Neural progenitor cell (in vitro differentiated cells): ENCODE data around the gene MVK. TPM values are rescaled to one million over a fixed set of nuclear protein-coding genes. Genes with fewer than 3 reads are reported as not detected.

Experiments used
- DNase-seq: peaks from one replicate; pipeline ENCODE4 v3.0.0-alpha.2; 2016; ENCODE audit warnings: low spot score
- H2AFZ ChIP-seq: fragments of 200-600 bp; sonication (generic); replicated peaks from 2 replicates; pipeline ENCODE4 v1.6.1; 2016; ENCODE audit warnings: antibody characterized with exemption
- H3F3A ChIP-seq: fragments of 200-600 bp; sonication (generic); 2 replicates; pipeline ENCODE4 v1.6.1; 2016; ENCODE audit warnings: antibody characterized with exemption, low read depth
- H3K27ac ChIP-seq: fragments of 200-600 bp; sonication (generic); 2 replicates; pipeline ENCODE4 v1.5.1; 2016; ENCODE audit warnings: mild to moderate bottlenecking
- H3K27me3 ChIP-seq: fragments of 200-600 bp; sonication (generic); 2 replicates; pipeline ENCODE4 v1.6.1; 2016; ENCODE audit warnings: mild to moderate bottlenecking, moderate library complexity
- H3K36me3 ChIP-seq: fragments of 200-600 bp; sonication (generic); 2 replicates; pipeline ENCODE4 v1.5.1; 2016
- H3K4me1 ChIP-seq: fragments of 200-600 bp; sonication (generic); 2 replicates; pipeline ENCODE4 v1.6.1; 2016; ENCODE audit warnings: mixed run types
- H3K4me2 ChIP-seq: fragments of 200-600 bp; sonication (generic); 2 replicates; pipeline ENCODE4 v1.6.1; 2016
- H3K4me3 ChIP-seq: fragments of 200-600 bp; sonication (generic); 2 replicates; pipeline ENCODE4 v1.5.1; 2016
- H3K79me2 ChIP-seq: fragments of 200-600 bp; sonication (generic); 2 replicates; pipeline ENCODE4 v1.6.1; 2016; ENCODE audit warnings: low read depth
- H3K9ac ChIP-seq: fragments of 200-600 bp; sonication (generic); 2 replicates; pipeline ENCODE4 v1.6.1; 2016
- H3K9me3 ChIP-seq: fragments of 200-600 bp; sonication (generic); 2 replicates; pipeline ENCODE4 v1.5.1; 2016; ENCODE audit warnings: low read depth
- H4K20me1 ChIP-seq: fragments of 200-600 bp; sonication (generic); 2 replicates; pipeline ENCODE4 v1.6.1; 2016; ENCODE audit warnings: low read depth
- H3K27ac Mint-ChIP-seq: 3 replicates; pipeline ENCODE4 v1.8.0; 2021; ENCODE audit warnings: mixed read lengths
- H3K27me3 Mint-ChIP-seq: 2 replicates; pipeline ENCODE4 v1.8.0; 2022; ENCODE audit warnings: low read depth, mild to moderate bottlenecking, inconsistent platforms, moderate library complexity, mixed read lengths; ENCODE audit not compliant: insufficient read depth
- H3K36me3 Mint-ChIP-seq: 3 replicates; pipeline ENCODE4 v1.8.0; 2021; ENCODE audit warnings: mixed read lengths
- H3K4me1 Mint-ChIP-seq: 3 replicates; pipeline ENCODE4 v1.8.0; 2021; ENCODE audit warnings: mixed read lengths
- H3K4me3 Mint-ChIP-seq: 3 replicates; pipeline ENCODE4 v1.8.0; 2021; ENCODE audit warnings: mild to moderate bottlenecking, moderate library complexity, mixed read lengths
- H3K9me3 Mint-ChIP-seq: 3 replicates; pipeline ENCODE4 v1.8.0; 2020; ENCODE audit warnings: mixed read lengths
- EZH2 ChIP-seq: fragments of 200-600 bp; sonication (generic); IDR thresholded peaks from 2 replicates; pipeline ENCODE4 v1.6.1; 2017; ENCODE audit warnings: antibody characterized with exemption, mild to moderate bottlenecking, moderate library complexity
- EZH2phosphoT487 ChIP-seq: fragments of 200-600 bp; sonication (generic); IDR thresholded peaks from 2 replicates; pipeline ENCODE4 v1.6.1; 2017; ENCODE audit warnings: antibody characterized with exemption
- total RNA-seq: library from RNA; depleted of rRNA; stranded (reverse); fragments of >200 nt; gene quantifications from 2 replicates; pipeline ENCODE4 v1.2.3, GENCODE V29; 2015; ENCODE audit warnings: low replicate concordance
- TF ChIP-seq, protein P1 (sequence below): fragments of 200-600 bp; sonication (generic); IDR thresholded peaks from 2 replicates; pipeline ENCODE4 v1.5.1; 2017; ENCODE audit warnings: antibody characterized with exemption, mild to moderate bottlenecking

The MVK gene
- total RNA-seq, 1 donor from 2014 or later: 8.3 TPM

DNA sequence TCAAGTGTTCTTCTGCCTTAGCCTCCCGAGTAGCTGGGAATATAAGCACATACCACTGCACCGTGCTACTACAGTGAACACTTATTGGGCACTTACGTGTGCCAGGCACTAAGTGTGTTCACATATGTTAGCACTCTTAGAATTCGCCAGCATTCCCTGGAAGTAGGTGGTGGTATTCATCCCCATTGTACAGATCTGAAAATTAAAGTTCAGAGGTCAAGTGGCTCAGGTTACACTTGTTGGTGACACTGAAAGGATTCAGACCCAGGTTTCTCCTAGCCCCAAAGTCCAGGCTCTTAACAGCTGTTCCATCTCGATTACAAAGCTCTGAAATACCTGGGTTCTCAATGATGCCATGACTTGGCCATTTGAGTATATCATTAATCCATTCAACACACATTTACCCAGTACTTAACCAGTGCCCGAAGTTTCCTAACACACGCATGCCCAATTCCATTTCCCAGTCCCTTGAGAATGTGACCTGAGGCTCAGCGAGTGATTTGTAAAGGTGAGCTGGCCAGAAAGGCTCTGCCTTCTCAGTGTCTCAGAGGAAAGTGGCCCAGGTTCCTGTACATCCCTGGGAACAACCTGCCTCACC is 4.8 kb downstream of the MVK start:
- Histone ChIP-seq H3K9me3 (no peaks in the 10 kb centered on the region), H3K27ac (no peak overlapping the region), H3K4me1 (peaks cover 9% of the 10 kb centered on the region), H3K4me3 (no peak overlapping the region), H3K9ac (no peak overlapping the region), H3K27me3 (no peaks in the 10 kb centered on the region), H3F3A (no peaks in the 10 kb centered on the region), H4K20me1 (peaks cover 5% of the 10 kb centered on the region), H3K79me2 (peaks cover 20% of the 10 kb centered on the region), H3K36me3 (no peaks in the 10 kb centered on the region), H3K4me2 (no peak overlapping the region), H2AFZ (no peak overlapping the region)
- DNase-seq: no peak
- TF ChIP-seq EZH2 (no peak), EZH2phosphoT487 (no peak)
- TF ChIP-seq, protein P1, sequence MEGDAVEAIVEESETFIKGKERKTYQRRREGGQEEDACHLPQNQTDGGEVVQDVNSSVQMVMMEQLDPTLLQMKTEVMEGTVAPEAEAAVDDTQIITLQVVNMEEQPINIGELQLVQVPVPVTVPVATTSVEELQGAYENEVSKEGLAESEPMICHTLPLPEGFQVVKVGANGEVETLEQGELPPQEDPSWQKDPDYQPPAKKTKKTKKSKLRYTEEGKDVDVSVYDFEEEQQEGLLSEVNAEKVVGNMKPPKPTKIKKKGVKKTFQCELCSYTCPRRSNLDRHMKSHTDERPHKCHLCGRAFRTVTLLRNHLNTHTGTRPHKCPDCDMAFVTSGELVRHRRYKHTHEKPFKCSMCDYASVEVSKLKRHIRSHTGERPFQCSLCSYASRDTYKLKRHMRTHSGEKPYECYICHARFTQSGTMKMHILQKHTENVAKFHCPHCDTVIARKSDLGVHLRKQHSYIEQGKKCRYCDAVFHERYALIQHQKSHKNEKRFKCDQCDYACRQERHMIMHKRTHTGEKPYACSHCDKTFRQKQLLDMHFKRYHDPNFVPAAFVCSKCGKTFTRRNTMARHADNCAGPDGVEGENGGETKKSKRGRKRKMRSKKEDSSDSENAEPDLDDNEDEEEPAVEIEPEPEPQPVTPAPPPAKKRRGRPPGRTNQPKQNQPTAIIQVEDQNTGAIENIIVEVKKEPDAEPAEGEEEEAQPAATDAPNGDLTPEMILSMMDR: no peak
- Mint-ChIP-seq H3K9me3 (no peaks in the 10 kb centered on the region), H3K4me1 (peaks cover 15% of the 10 kb centered on the region), H3K36me3 (peaks cover 19% of the 10 kb centered on the region), H3K27ac (peak overlapping the region; percentile 69), H3K27me3 (no peaks in the 10 kb centered on the region), H3K4me3 (no peak overlapping the region)

GRCh38 chr12:109579639-109580038 is 6.0 kb downstream of the MVK start:
- Histone ChIP-seq H3K4me1 (peaks cover 3% of the 10 kb centered on the region), H3K79me2 (peaks cover 11% of the 10 kb centered on the region), H3K9me3 (no peaks in the 10 kb centered on the region), H4K20me1 (no peaks in the 10 kb centered on the region), H3K27me3 (no peaks in the 10 kb centered on the region), H3K9ac (no peak overlapping the region), H2AFZ (no peak overlapping the region), H3K36me3 (no peaks in the 10 kb centered on the region), H3F3A (no peaks in the 10 kb centered on the region), H3K4me3 (no peak overlapping the region), H3K4me2 (no peak overlapping the region), H3K27ac (no peak overlapping the region)
- Mint-ChIP-seq H3K9me3 (no peaks in the 10 kb centered on the region), H3K27ac (no peak overlapping the region), H3K27me3 (no peaks in the 10 kb centered on the region), H3K4me3 (no peak overlapping the region), H3K4me1 (peaks cover 9% of the 10 kb centered on the region), H3K36me3 (peaks cover 22% of the 10 kb centered on the region)
- no peak for DNase-seq
- TF ChIP-seq EZH2phosphoT487: no peak
- no peak for TF ChIP-seq EZH2
- TF ChIP-seq, protein P1: no peak

DNA sequence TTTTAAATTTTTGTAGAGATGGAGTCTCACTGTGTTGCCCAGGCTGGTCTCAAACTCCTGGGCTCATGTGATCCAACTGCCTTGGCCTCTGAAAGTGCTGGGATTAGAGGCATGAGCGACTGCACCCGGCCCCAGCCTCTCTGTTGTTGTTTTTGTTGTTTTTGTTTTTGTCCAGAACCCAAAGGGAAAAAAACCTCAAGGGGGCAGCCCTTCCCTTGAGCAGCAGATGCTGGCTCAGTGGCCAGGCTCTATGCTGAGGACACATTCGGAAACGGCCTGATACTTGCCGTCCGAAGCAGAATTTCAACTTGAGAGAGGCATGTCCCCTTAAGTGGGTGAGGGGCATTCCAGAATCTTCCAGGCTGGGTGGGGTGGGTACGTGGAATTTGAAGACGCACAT is 6.7 kb downstream of the MVK start:
- Histone ChIP-seq H3F3A (no peaks in the 10 kb centered on the region), H3K27ac (no peak overlapping the region), H4K20me1 (no peaks in the 10 kb centered on the region), H3K36me3 (no peaks in the 10 kb centered on the region), H3K4me2 (no peak overlapping the region), H3K4me1 (no peaks in the 10 kb centered on the region), H3K4me3 (no peak overlapping the region), H3K9ac (no peak overlapping the region), H3K9me3 (no peaks in the 10 kb centered on the region), H2AFZ (no peak overlapping the region), H3K27me3 (no peaks in the 10 kb centered on the region), H3K79me2 (peaks cover 5% of the 10 kb centered on the region)
- no peak for TF ChIP-seq EZH2phosphoT487
- TF ChIP-seq, protein P1: peak; percentile 37
- no peak for TF ChIP-seq EZH2
- Mint-ChIP-seq H3K27me3 (peaks cover 3% of the 10 kb centered on the region), H3K4me1 (peaks cover 4% of the 10 kb centered on the region), H3K4me3 (no peak overlapping the region), H3K36me3 (peaks cover 17% of the 10 kb centered on the region), H3K27ac (no peak overlapping the region), H3K9me3 (no peaks in the 10 kb centered on the region)
- DNase-seq: peak; percentile 29
